GM19238 (cell line): ENCODE results near the gene THAP3.
"Not testable (repeated sequence)": the region's sequence is repeated elsewhere in the genome, so short reads cannot be mapped to it uniquely, and the experiment has no call there.

Experiments used
- DNase-seq: peaks from one replicate; pipeline ENCODE4 v3.0.0; 2011; ENCODE audit warnings: low spot score; ENCODE audit not compliant: insufficient read length

Gene THAP3

DNA sequence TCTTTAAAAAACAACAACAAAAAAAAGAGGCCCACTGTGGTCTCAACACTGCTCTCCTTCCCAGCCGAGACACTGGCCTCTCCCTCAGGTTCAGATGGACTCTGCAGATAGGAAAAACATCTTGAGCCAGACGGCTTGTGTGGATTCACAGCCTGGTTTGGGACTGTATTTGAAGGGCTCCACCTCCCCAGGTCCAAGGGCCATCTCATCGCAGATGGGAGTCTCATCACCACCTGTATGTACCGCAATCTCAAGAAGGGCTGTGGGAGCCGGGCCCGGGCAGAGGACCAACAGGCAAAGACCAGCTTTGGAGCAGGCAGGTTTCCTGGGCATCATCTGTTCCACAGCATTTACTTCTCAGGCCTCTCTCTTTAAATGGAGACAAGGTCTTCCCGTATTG lies 34.6 kb upstream of the THAP3 start:
- no peak for DNase-seq

DNA sequence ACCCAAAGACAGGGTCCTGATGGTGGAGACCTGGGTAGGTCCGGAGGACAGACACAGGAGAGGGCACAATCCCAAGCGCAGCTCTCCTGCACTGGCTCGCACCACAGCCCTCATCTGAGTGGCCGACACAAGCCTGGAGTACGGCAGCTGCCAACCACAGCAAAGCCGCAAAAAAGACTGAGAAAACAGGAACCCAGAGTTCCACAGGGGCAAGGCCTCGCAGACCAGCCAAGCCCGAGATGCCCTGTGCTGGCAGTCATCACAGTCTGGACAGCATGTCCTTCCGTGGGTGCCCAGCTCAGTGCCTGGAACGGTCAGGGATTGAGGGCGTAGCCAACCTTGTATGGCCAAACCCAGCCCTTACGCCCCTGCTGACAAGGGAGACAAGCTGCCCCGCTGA lies 33.4 kb upstream of the THAP3 start:
- DNase-seq, result no peak

DNA sequence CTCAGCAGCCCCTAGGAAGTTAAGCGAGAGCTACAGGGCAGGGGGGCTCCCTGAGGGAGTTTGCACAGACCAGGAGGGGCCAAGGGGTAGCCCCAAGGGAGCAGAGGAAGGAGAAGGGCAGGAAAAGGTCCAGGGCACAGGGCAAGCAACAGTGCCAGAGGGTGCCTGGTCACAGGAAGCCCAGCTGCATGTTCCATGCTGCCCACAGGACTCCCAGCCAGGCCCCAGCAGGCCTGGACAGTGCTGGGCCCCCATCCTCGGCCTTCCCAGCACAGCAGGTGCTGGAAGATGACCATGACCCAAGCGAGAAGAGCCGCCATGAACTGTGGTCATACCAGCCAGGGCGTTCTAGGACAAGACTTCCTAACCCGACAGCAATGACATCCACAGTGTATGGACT lies 33.0 kb upstream of the THAP3 start:
- DNase-seq, result no peak

DNA sequence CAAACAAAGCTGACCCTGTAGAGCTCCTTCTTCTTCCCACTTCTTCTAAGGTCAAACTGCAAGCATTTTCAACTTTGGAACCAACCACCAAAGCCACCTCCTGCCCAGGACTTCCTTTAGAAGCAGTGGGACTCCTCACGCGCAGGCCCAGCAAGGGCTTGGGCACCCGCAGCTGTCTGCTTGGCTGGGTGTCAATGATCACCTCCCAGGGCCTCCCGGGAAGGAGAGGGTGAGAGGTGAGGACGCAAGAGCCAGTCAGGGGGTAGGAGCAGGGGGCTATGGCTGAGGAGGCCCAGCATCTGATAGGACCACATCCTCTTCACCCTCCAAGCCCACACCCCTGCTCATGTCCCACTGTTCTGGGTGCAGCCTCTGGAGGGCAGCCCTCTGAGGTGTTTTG lies 32.2 kb upstream of the THAP3 start:
- DNase-seq, result no peak

DNA sequence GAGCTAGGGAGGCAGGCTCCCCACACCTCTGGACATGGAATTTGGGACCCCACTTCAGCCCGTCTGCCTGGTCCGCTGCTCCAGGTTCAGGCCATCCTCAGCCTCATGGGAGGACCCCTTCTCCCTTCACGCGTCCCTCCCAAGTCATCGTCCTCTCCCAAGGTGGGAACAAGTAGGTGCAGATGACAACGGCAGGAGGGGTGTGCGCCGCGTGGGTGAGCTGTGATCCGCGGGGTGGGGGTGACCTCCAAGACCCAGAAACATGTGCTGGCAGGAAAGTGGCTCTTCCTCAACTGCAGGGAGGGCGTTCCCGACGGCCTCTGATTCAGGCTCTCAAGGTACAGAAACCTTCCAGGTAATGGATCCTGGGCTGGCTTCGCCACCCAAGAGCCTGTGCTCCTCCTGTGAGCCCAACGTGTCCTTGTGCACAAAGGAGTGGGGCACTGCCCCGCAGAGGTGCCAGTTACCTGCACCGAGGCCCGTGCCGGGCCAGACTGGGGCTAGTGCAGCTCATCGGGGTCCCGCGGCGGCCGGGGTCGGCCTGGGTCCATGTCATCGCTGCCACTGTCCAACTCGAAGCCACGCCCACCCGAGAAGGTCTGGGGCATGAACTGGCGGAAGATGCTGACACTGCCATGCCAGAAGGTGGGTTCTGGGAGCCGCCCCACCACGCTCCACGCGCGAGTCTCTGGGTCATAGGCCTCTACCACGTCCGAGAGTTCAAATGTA lies 31.6 kb upstream of the THAP3 start:
- DNase-seq, result no peak

DNA sequence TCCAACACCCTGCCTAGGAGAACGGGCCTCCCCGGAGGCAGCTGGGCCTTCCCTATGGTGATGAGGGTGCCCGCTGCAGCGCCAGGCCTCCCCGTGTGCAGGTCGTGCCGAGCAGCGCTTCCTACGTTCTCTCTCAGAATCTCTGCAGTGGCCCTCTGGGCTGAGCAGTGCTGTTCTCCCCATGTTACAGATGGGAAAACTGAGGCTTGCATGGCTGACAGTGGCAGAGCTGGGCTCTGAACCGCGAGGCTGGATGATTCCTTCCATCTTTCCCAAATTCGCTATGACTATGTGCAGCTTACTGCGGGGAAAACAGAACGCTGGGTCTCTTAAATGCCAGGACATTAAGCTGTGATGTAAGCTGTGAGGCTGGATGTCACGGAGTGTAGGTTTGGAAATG lies 30.9 kb upstream of the THAP3 start:
- DNase-seq, result no peak

DNA sequence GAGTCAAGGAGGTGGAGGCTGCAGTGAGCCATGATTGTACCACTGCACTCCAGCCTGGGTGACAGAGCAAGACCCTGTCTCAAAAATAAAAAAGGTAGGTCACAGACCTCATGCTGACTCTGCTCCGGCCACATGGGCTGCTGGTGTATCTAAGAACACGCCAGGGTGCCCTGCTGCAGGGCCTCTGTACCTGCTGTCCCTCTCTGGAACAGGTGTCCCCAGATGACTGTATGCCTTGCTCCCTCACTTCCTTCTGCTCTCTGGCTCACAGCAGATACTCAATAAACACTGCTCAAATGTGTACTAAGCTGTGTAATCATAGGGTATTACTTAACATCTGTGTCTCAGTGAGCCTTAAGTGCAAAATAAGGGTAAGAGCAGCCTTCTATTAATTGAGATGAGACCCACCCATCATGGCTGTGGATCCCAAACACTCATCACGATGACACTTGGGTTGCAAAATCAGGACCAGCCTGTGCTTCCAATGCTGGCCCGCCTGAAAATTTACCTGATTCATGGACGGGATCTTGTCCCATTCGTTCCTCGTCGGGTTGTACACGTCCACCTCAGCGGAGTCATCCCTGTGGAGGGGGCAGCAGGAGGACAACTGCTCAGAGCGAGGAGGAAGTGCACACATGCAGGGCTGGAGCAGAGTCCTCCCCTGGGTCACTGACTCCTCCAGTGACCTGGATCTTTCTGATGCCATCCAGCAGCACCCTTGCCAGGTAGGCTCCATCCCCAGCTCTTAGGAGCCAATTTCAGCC lies 29.5 kb upstream of the THAP3 start:
- DNase-seq, result no peak

DNA sequence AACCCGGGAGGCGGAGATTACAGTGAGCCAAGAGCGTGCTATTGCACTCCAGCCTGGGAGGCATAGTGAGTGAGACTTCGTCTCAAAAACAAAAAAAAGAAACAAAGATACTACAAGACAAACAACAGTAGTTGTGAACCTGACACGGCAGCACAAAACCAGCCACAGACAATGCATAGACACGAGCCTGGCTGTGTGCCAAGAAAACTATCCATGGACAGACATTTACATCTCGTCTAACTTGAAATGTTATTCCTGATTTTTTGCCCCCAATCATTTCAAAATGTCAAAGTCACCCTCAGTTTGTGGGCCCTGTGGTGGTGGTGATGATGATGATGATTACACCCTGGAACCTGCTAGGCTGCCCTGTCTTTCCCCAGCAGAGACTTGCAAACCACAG lies 28.3 kb upstream of the THAP3 start:
- no peak for DNase-seq

DNA sequence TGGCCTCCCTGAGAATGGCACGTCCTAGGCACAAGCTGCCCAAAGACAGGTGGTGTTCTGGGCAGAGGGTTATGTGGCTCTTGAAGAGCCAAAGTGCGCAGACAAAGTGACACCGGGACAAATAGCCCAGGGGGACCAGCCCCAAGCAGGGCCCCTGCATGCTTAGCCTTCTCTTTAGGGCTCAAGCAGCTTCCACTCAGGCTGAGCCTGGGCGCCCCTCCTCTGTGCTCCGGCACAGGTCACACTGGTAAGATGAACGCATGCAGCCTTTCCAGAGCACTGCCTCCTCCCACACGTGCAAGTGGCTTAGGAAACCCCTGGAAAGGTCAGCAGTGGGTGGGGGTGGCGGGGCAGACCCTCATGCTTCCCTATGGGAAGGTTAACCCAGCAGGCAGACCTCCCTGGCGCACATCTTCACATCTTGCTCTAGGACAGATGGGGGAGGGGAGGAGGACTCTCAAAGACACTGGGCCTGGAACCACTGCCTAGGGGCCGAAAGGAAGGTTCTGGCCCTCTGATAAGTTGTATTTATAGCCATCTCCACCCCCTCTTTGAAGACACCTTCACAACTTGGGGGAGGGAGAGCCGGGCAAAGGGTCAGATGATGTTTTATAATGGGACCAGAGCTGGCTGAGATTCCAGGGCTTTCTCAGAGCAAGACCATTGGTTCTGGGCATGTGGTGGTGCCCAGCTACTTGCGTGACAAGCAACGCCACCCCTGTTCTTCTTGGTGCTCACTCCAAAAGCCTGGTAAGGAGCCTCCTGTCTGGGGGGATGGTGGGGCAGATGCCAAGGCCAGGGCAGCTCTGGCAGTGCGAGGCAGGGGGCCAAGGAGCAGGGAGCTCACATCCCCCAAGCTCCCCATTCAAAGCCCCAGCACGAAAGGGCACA lies 27.5 kb upstream of the THAP3 start:
- DNase-seq, result no peak

DNA sequence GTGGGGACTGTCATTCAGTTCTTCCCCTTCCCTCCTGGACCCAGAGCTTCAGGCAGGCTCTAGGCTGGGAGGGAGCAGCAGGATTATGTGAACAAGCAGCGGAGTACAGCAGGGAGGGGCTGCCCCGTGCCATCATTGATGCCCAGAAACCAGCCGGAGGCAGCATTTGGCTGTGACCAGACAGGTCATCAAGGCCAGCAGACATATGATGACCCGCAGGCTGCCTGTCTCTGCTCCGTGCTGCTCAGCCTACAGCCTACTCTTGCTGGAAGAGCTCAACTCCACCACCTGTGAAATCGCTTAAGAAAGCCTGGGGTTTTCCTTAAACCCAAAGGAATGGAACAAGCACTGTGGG lies 26.9 kb upstream of the THAP3 start:
- DNase-seq, result no peak

DNA sequence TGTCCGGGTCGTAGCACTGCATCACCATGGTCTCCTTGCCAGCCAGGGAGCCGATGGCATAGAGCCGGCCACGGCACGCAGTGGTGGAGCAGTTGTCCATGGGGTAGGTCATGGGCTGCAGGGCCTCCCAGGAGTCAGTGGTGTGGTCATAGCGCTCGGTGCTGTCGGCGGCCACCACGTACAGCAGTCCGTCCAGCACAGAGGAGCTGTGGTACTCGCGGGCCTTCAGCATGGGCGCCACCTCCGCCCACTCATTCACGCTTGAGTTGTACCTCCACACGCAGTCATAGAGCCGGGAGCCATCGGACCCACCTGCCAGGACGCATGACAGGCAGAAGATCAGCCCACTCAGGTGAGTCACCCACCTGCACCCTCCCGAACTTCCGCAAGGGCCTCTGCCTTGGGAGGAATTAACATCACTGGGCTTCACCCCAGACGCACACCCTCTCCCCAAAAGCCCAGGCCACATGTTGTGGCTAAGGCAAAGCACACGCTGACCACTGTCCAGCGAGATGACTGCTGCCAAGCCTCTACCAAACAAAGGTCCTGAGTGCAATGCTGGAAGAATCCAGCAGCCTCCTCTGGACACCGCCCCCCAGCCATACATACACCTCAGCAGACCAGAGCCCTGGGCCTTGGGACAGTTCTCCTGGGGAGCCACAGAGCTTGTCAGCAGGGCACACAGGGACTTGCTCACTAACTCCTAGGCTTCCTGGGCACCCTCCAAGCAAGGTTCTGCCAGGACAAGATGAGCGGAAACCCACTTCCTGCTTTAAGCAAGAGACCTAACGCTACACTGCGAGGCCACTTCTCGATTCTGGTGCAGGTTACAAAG lies 25.3 kb upstream of the THAP3 start:
- no peak for DNase-seq

DNA sequence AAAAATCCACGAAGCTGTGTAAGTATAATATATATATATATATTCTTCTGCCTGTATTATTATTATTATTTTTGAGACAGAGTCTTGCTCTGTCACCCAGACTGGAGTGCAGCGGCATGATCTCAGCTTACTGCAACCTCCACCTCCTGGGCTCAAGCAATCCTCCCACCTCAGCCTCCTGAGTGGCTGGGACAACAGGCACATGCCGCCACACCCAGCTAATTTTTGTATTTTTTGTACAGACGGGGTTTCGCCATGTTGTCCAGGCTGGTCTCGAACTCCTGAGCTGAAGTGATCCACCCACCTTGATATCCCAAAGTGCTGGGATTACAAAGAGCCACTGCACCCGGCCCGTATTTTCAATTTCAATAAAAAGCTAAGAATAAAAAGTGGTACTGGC lies 24.7 kb upstream of the THAP3 start:
- not testable (repeated sequence) for DNase-seq

DNA sequence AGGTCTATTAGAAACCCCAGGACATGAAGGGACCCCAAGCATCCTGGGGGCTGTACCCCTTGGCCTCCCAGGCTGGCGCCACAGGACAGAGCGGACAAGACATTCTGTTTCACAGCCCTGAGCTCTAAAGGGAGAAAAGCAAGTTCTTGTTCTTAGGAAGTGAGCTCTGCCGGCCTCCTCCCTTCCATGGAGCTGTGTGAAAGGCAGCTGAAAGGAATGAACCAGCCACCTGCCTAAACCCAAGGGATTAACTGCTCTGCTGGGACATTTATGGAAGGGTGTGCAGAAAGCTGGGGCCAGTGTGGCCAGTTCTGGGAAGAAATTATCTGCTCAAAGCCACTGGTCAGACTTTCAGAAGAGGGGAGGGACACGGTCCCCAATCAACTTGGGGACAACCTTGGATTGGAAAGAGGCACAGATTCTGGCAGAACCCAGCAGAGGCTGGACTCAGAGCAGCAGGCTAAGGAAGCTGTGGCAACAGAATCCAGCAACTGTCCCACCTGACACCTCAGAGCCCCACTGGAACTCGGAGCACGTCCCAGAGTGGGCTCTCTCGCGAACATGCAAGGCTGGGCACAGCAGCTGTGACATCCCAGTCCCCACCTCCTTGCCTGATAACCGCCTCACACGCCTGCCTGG lies 24.1 kb upstream of the THAP3 start:
- no peak for DNase-seq

DNA sequence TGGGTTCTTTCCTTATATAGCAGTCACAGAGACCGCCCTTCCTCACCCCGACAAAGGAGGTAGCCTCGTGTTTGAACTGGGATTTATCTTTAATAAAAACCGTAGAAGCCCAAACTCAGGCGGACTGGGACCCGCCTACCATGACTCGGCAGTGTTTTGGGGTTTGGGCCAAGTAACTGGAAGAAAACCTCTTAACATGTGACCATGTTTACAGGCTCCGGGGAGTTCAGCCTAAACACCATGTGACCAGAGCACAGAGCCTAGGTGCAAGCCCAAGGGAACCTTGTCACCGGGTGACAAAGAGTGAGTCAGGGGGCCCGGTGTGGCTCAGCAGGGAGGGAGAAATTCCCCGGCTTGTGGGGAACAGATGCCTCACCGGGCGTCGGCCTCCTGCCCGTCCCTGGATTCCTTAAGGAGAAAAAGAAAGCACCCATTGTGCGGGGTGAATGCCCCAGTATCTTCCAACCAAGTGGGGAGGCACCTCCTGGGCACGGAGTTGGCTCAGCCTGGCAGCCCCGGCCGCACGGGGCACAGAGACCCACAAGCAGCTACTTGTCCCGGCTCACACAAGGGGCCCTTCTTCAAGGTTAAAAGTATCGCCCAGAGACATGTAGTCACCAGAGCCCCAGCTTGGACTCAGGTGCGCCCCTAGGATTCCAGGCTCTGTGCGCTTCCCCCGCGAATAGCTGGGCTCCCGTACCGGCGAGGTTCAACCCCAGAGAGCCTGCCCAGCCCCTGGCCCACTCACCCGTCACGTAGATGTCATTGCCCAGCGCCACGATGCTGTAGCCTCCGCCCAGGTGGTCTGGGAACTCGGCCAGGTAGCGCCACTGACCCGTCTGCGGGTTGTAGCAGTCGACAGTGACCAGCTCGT lies 23.4 kb upstream of the THAP3 start:
- DNase-seq, result peak; percentile 59

DNA sequence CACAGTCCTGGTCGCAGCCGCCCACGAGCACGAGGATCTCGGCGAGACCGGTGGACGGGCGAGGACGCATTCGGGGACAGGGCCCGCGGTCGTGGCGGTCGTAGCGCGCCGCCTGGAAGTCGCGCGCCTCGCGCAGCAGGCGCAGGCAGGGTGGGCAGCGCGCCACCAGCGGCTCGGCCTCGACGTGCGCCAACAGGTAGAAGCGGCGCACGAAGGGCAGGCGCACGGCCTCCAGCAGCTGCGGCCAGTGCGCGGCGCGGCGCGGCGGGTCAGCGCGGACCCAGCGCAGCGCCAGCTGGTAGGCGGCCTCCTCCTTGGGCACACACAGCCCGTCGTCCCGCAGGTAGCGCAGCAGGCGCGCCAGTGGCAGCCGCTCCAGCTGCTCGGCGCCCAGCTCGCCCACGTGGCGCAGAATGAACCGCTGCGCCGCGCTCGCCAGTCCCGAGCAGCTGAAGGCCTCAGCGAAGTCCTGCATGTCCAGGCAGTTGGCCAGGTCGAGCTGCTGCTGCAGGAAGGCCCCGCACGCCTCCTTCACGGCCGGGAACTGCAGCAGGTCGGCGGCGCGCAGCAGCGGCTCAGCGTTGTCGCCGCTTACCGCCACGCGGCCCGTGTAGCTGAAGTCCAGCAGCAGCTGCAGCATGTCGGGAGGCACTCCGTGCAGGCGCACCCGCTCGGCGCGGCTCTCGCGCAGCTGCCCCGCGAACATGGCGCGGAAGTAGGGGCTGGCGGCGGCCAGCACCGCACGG lies 22.6 kb upstream of the THAP3 start:
- peak; percentile 64 for DNase-seq

DNA sequence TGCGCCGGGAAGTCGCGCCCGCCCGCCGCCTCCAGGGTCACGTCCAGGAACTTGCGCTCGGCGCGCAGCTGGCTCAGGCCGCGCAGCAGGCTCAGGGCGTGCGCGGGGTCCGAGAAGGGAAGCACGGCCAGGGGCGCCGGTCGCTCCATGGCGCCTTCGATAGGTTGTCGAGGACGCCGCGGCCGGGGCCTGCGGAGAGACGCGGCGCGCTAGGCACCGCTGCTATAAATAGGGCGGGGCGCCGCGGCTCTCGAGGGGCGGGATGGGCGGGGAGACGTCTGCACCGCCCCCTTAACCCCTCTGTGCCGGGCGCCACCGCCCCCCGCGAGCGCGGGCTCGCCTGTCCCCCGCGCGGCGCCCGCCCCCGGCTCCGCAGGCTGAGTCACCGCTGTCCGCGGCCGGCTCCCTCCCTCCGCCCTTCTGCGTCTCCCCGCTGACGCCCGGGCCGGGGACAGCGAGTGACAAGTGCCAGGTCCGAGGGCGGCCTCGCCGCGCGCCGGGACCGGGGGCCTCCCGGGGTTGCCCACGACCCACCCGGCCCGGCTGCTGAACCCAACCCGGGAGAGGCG lies 21.9 kb upstream of the THAP3 start, which contains the start of gene KLHL21:
Gene KLHL21 (minus strand): TSS at position 201 of the 569 bp plus-strand sequence. CDS start 52 bp downstream, at position 149.
- peak; percentile 88 for DNase-seq

DNA sequence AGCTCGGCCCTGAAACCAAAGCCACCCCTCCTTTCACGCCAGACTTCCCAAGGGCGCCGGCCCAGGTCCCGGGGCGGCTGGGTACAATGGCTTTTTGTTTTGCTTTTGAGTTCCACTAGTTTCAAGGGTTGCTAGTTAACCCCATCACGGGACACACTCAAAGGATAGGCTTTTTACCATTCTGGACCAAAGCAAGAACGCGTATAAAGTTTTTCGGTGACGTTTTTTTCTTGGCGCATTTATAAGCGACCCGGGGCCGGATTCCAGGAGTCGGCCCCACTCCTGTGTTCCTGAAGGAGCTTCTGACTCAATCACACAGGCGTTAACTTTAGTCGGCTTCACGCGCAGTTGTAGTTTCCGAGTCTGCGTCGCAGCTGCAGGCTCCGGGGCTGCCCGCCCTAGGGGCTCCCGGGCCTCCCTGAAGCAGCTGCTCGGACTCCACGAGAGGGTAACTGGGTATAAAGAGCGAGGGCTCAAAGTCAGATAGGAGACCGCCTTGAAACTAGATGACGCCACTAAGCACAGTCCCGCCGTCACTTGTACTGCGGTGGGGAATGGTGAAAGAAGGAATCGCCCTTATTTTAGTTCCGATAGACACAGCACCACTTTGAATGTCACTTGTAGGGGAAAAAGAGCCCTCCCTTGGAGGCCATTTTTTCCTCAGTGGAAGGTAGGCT lies 21.3 kb upstream of the THAP3 start:
- no peak for DNase-seq
